GM20431 (cell line): ENCODE results near the gene ANKDD1A.

Experiments
- in situ Hi-C: fragments of 300-500 bp; cut with MseI, MboI; formaldehyde crosslinking; loops from one replicate; pipeline ENCODE4 v1.15.0; 2020; ENCODE audit warnings: low sequenced_read_pairs; ENCODE audit not compliant: unreplicated experiment

ANKDD1A gene

GRCh38 chr15:64950888-64951287 lies 39.2 kb downstream of the ANKDD1A start:
- in situ Hi-C loops = no loop called here

GRCh38 chr15:64951777-64952418 lies 40.2 kb downstream of the ANKDD1A start:
- in situ Hi-C loops = no loop called here

GRCh38 chr15:64954395-64954794 lies 42.7 kb downstream of the ANKDD1A start:
- in situ Hi-C loops = no loop called here

GRCh38 chr15:64959128-64959527 lies 47.4 kb downstream of the ANKDD1A start:
- in situ Hi-C loops = no loop called here

- in situ Hi-C loops = no loop called here
Observed at GRCh38 chr15:64960153-64960552, 48.5 kb downstream of the ANKDD1A start.

GRCh38 chr15:64961013-64961412 lies 49.3 kb downstream of the ANKDD1A start:
- in situ Hi-C loops = no loop called here

GRCh38 chr15:64969401-64969800 lies 57.7 kb downstream of the ANKDD1A start:
- in situ Hi-C loops = no loop called here

GRCh38 chr15:64970698-64971097 lies 59.0 kb downstream of the ANKDD1A start:
- in situ Hi-C loops = no loop called here

GRCh38 chr15:64975390-64975789 lies 63.7 kb downstream of the ANKDD1A start:
- in situ Hi-C loops = no loop called here

- in situ Hi-C loops = no loop called here
Observed at GRCh38 chr15:64979252-64979710, 67.6 kb downstream of the ANKDD1A start.

- in situ Hi-C loops = no loop called here
Observed at GRCh38 chr15:64981812-64982431, 70.2 kb downstream of the ANKDD1A start.

- in situ Hi-C loops = no loop called here
Observed at GRCh38 chr15:64982472-64982871, 70.8 kb downstream of the ANKDD1A start.

GRCh38 chr15:64985366-64986033 lies 73.8 kb downstream of the ANKDD1A start:
- in situ Hi-C loops = no loop called here

GRCh38 chr15:64987136-64987535 lies 75.4 kb downstream of the ANKDD1A start:
- in situ Hi-C loops = no loop called here

- in situ Hi-C loops = no loop called here
Observed at GRCh38 chr15:64989416-64990167, 77.9 kb downstream of the ANKDD1A start, which contains the start of gene SPG21. Gene SPG21, minus strand, starts transcription at chr15:64989914. Its CDS starts 6,345 bp downstream, at chr15:64983569.

GRCh38 chr15:64990168-64990470 lies 78.4 kb downstream of the ANKDD1A start:
- in situ Hi-C loops = no loop called here

GRCh38 chr15:64991536-64992135 lies 79.9 kb downstream of the ANKDD1A start:
- in situ Hi-C loops = no loop called here

GRCh38 chr15:64993290-64993689 lies 81.6 kb downstream of the ANKDD1A start:
- in situ Hi-C loops = no loop called here

- in situ Hi-C loops = no loop called here
Observed at GRCh38 chr15:64997066-64997465, 85.4 kb downstream of the ANKDD1A start.

- in situ Hi-C loops = no loop called here
Observed at GRCh38 chr15:64997745-64998375, 86.2 kb downstream of the ANKDD1A start.
